NK-92 (cell line): ENCODE results near the gene TF.
"Not testable (repeated sequence)": the region's sequence is repeated elsewhere in the genome, so short reads cannot be mapped to it uniquely, and the experiment has no call there.

ENCODE experiments used
- DNase-seq: peaks from one replicate; lab custom pipeline; 2025; ENCODE audit not compliant: unreplicated experiment; lab: John Stamatoyannopoulos, UW

Gene TF

GRCh38 chr3:133763797-133764683, 17.8 kb downstream of the TF start:
- no peak for DNase-seq

GRCh38 chr3:133765256-133765655, 19.1 kb downstream of the TF start:
- DNase-seq, result no peak

GRCh38 chr3:133767607-133768006, 21.4 kb downstream of the TF start:
- DNase-seq, result no peak

GRCh38 chr3:133769536-133769935, 23.3 kb downstream of the TF start:
- no peak for DNase-seq

- DNase-seq, result no peak
Observed at GRCh38 chr3:133773732-133774131, 27.5 kb downstream of the TF start.

DNA sequence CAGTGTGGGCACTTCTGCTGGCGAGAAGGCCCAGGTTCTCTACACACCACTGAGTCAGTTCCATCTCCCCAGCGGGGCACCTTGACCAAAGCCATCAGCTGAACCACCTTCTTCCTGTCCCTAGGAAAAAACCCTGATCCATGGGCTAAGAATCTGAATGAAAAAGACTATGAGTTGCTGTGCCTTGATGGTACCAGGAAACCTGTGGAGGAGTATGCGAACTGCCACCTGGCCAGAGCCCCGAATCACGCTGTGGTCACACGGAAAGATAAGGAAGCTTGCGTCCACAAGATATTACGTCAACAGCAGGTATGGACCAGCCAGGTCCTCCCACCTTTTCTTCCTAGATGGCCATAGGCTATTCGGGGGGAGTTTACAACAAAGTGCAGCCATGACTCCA, 29.1 kb downstream of the TF start:
- no peak for DNase-seq

DNA sequence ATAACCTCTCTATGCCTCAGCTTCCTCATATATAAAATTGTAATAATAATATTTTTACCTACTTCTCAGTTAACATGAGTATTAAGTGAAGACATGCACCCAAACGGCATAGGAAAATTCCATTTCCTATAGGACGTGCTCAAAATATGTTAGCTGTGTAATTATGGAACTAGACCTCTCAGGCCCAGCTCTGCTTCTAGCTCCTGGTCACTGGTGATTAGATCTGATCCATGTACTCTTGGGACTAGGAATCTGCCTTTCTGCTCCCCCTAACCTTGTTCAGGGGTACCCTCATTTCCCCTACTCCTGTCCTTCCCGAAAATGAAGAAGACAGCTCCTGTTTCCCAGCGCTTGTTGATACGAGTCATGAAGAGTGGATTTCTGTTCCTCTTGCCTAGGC, 29.6 kb downstream of the TF start:
- no peak for DNase-seq

DNA sequence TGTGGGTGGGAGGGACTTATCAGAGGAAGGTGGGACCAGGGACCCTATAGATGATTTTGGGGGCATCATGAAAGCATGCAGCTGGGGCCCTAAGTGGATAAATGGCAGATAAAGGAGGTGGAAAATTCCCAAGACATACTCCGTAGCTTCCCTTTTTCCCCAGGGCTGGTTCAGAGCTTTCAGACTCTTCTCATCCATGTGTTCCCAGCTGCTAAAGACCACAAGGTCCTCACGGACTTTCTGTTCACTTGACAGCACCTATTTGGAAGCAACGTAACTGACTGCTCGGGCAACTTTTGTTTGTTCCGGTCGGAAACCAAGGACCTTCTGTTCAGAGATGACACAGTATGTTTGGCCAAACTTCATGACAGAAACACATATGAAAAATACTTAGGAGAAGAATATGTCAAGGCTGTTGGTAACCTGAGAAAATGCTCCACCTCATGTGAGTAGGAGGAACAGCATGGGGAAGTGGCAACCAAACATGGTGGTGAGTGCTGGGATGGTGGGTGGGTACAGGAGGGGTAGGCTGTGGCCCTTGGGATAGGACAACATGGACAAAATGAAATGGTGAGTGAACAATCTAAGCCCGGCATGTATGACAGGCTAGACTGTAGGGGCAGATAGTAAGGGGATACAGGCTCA, 30.7 kb downstream of the TF start:
- DNase-seq, result no peak

DNA sequence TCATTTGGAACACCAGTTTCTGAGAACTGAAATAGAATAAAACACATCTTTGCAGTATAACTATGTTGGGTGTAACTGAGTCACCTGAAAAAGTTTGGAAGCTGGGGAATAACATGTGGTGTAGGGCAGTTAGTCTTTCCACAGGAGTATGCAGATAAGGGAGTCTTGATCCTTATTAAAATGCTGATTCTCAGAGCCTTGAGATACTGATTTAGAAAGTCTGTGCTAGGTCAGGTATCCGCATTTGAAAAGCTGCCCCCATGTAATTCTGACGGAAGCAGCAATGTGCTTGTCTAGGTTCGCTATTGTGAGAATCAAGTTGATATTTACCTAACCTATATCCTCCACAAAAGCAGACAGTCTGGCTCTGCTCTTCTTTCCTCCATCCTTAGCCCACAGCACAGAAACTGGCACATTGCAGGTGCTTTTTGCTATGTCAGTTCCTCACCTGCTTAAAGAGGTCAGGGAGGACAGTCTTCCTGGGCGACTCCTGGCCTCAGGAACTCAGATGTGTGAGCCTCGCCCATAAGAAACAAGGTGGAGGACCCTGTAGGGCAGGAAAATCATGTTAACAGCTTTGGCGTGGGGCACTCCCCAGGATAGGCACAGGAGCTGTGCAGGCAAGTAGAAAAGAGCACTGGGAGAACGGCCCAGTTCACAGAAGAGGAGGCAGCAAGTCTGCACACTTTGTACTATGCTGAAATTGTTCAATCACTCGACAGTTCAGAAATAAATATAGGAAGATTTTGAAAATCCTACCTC, 31.8 kb downstream of the TF start:
- no peak for DNase-seq

GRCh38 chr3:133779626-133780203, 33.5 kb downstream of the TF start:
- no peak for DNase-seq

GRCh38 chr3:133780756-133781155, 34.6 kb downstream of the TF start:
- not testable (repeated sequence) for DNase-seq

- no peak for DNase-seq
Observed at GRCh38 chr3:133781570-133781969, 35.4 kb downstream of the TF start.

- no peak for DNase-seq
Observed at GRCh38 chr3:133782454-133782853, 36.3 kb downstream of the TF start.

DNA sequence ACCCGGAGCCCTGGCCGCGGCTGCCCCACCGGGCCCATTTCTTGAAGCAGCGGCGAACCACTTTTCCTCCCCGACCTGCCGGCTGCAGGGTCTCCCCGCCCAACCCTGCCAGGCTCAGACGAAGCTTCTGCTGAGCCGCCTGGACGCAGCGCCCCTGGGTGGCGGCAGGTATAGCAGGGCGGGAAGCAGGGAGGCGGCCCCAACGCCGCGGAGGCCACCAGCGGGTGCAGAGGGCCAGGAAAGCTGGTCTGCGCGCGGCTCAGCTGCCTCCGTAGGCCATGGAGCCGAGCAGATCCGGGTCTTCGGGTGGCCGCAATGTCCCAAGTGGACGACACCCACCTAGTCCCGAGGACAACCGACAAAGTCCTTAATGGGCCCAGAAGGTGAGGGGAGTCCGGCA, 37.6 kb downstream of the TF start:
- DNase-seq, result no peak

DNA sequence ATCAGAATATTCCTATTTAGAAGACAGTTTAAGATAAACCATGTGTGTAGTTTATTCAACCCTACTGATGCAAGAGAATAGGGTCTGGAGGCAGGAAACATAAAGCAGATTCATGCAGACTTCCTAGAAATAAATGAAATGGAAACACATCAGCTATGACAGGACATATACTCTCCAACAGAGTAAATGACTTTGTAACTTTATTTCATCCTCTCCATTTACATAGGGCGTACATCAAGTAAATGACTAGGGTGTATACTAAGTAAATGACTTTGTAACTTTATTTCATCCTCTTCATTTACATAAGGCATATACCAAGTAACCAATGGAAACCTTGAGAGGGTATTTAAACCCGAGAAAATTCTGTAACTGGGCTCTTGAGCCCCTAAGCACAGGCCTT, 41.8 kb downstream of the TF start:
- DNase-seq, result no peak

- no peak for DNase-seq
Observed at GRCh38 chr3:133792171-133792763, 46.1 kb downstream of the TF start.

DNA sequence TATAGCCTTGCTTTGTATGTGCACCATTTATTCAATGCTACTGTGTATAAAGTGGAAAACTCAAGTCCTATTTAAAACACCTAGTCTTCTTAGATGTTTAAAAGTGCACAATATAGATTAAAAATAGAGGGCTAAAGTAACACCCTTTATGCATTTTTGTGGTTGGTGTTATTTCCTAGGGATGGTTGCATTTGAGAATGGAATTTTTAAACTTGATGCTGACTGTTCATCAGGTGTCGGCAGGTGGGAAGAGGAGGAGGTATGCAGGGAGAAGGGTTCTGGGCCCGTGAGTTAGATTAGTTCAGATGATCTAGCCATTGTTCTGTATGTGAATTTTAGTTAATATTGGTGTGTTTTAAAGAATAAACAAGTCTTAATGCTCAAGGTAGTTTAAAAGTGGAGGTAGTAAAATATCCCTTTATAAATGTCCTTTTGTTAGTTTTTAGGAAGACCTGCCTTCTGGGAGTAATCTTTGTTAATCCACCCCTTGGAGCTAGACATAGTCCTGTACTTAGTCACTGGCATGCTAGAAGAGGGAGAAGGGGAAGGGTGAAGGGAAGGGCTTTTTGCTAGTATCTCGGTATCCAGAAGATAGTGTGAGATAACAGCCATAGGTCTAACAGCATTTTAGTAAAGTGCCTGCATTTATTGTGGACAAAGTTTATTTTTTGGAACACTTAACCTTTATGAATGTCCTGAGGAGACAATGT, 51.4 kb downstream of the TF start:
- DNase-seq, result no peak

- DNase-seq, result no peak
Observed at GRCh38 chr3:133799794-133800585, 53.8 kb downstream of the TF start.

- no peak for DNase-seq
Observed at GRCh38 chr3:133803469-133803868, 57.3 kb downstream of the TF start.

DNA sequence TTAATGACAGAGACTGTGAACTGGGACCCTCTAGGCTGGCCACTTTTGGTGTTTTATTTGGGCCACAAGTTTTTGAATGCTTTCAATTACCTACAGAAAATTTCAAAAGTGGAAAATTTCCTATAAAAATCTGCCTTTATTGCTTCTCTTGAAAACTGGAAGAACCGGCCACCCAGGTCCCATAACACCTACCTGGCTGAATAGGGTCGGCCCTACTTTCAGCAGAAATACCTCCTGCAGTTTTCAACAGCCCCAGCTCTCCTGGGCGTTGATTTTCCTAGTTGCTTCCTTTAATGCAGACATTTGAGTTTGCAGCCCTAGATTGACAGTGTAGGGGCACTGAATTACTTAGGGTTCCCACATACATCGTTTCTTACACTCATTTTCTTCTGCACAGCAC, 58.7 kb downstream of the TF start:
- no peak for DNase-seq
